Suprapubic skin (tissue), 4 donors: ENCODE measurements around the gene DCAKD.
A peak's percentile ranks its signal among the peaks of the same experiment; 100 is the strongest.

Source experiments
- POLR2A ChIP-seq, 2 donors: fragments of 450-650 bp; IDR thresholded peaks; one replicate each; pipeline ENCODE4 v1.6.1; 2017; ENCODE audit warnings: antibody characterized with exemption in 2 of 2, mild to moderate bottlenecking in 2 of 2, moderate library complexity in 2 of 2
- POLR2AphosphoS5 ChIP-seq, 3 donors: sonication (generic); formaldehyde crosslinking; IDR thresholded peaks; one replicate each; pipeline ENCODE4 v1.6.1; 2017; ENCODE audit warnings: antibody characterized with exemption in 3 of 3
- TF ChIP-seq, protein P1 (sequence below), 2 donors: fragments of 200-600 bp in 1 of 2; fragments of 450-650 bp in 1 of 2; sonication (generic) in 1 of 2; IDR thresholded peaks; one replicate each; pipeline ENCODE4 v1.5.1; 2016 to 2019; ENCODE audit warnings: antibody characterized with exemption in 2 of 2, mild to moderate bottlenecking in 1 of 2, moderate library complexity in 1 of 2

GRCh38 chr17:45098869-45099616, 47.6 kb upstream of the DCAKD start:
- TF ChIP-seq POLR2AphosphoS5 (IDR thresholded peaks at IDR 0.05), result peak in 1 of 3 donors; percentile 26
- TF ChIP-seq POLR2A (IDR thresholded peaks at IDR 0.05), result no peak
- TF ChIP-seq, protein P1, sequence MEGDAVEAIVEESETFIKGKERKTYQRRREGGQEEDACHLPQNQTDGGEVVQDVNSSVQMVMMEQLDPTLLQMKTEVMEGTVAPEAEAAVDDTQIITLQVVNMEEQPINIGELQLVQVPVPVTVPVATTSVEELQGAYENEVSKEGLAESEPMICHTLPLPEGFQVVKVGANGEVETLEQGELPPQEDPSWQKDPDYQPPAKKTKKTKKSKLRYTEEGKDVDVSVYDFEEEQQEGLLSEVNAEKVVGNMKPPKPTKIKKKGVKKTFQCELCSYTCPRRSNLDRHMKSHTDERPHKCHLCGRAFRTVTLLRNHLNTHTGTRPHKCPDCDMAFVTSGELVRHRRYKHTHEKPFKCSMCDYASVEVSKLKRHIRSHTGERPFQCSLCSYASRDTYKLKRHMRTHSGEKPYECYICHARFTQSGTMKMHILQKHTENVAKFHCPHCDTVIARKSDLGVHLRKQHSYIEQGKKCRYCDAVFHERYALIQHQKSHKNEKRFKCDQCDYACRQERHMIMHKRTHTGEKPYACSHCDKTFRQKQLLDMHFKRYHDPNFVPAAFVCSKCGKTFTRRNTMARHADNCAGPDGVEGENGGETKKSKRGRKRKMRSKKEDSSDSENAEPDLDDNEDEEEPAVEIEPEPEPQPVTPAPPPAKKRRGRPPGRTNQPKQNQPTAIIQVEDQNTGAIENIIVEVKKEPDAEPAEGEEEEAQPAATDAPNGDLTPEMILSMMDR (IDR thresholded peaks at IDR 0.05), result peak; percentile 71 to 91
